NB4 (cell line): ENCODE data around the gene OR7C1.

Experiments
- CTCF ChIP-seq: IDR thresholded peaks from one replicate; pipeline ENCODE4 v1.5.1; 2012; ENCODE audit warnings: low read depth, low read length
- MAX ChIP-seq: IDR thresholded peaks from 2 replicates; pipeline ENCODE4 v1.6.1; 2011; ENCODE audit warnings: low read depth, low read length
- POLR2A ChIP-seq: IDR thresholded peaks from 2 replicates; pipeline ENCODE4 v1.6.1; 2011; ENCODE audit warnings: mild to moderate bottlenecking; ENCODE audit not compliant: insufficient read length; ENCODE audit errors: extremely low read depth

- TF ChIP-seq CTCF, result no peak
- no peak for TF ChIP-seq POLR2A
- no peak for TF ChIP-seq MAX
Observed at GRCh38 chr19:14848822-14849221, 13.8 kb upstream of the OR7C1 start, which contains the start of gene OR7A10.
